ENCODE measurements around the gene ADAM20. TPM values are rescaled to one million over a fixed set of nuclear protein-coding genes. Genes with fewer than 3 reads are reported as not detected.

ADAM20 gene
- total and polyA plus RNA-seq, 4 donors, result 0.01 to 2.6 (median 0.17) TPM

GRCh38 chr14:70576891-70577290 lies 42.1 kb upstream of the ADAM20 start:
- DNase-seq (ENCODE audit: low spot score), result no peak
- WGBS, result 87% methylated on average over 2 of the region's 2 CpGs
- TF ChIP-seq SP1 (IDR thresholded peaks at IDR 0.05) (no peak), EGR1 (IDR thresholded peaks at IDR 0.05; ENCODE audit: low read depth in 2 of 2) (no peak), MAX (IDR thresholded peaks at IDR 0.05) (no peak), ZBTB33 (IDR thresholded peaks at IDR 0.05) (no peak), JUND (IDR thresholded peaks at IDR 0.05) (no peak), FOXA1 (IDR thresholded peaks at IDR 0.05) (no peak), RAD21 (IDR thresholded peaks at IDR 0.05) (no peak), CTCF (IDR thresholded peaks at IDR 0.05; ENCODE audit: low read depth, low read length, missing input control) (no peak), RXRA (IDR thresholded peaks at IDR 0.05) (no peak), HNF4A (conservative IDR thresholded peaks at IDR 0.05) (no peak), TAF1 (conservative IDR thresholded peaks at IDR 0.05) (no peak)
- TF ChIP-seq, protein P1, sequence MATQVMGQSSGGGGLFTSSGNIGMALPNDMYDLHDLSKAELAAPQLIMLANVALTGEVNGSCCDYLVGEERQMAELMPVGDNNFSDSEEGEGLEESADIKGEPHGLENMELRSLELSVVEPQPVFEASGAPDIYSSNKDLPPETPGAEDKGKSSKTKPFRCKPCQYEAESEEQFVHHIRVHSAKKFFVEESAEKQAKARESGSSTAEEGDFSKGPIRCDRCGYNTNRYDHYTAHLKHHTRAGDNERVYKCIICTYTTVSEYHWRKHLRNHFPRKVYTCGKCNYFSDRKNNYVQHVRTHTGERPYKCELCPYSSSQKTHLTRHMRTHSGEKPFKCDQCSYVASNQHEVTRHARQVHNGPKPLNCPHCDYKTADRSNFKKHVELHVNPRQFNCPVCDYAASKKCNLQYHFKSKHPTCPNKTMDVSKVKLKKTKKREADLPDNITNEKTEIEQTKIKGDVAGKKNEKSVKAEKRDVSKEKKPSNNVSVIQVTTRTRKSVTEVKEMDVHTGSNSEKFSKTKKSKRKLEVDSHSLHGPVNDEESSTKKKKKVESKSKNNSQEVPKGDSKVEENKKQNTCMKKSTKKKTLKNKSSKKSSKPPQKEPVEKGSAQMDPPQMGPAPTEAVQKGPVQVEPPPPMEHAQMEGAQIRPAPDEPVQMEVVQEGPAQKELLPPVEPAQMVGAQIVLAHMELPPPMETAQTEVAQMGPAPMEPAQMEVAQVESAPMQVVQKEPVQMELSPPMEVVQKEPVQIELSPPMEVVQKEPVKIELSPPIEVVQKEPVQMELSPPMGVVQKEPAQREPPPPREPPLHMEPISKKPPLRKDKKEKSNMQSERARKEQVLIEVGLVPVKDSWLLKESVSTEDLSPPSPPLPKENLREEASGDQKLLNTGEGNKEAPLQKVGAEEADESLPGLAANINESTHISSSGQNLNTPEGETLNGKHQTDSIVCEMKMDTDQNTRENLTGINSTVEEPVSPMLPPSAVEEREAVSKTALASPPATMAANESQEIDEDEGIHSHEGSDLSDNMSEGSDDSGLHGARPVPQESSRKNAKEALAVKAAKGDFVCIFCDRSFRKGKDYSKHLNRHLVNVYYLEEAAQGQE (IDR thresholded peaks at IDR 0.05), result no peak
- TF ChIP-seq, protein P2, sequence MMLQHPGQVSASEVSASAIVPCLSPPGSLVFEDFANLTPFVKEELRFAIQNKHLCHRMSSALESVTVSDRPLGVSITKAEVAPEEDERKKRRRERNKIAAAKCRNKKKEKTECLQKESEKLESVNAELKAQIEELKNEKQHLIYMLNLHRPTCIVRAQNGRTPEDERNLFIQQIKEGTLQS (IDR thresholded peaks at IDR 0.05), result no peak
- Histone ChIP-seq H3K27me3 (ENCODE audit: control insufficient read depth in 4 of 4, insufficient read depth in 4 of 4, low read length in 3 of 4) (no peaks in the 10 kb centered on the region), H3K4me1 (ENCODE audit: control insufficient read depth in 4 of 4, insufficient read depth in 4 of 4, low read length in 3 of 4) (no peaks in the 10 kb centered on the region), H3K9me3 (ENCODE audit: control insufficient read depth in 4 of 4, low read length in 3 of 4) (no peaks in the 10 kb centered on the region), H3K27ac (ENCODE audit: low read depth in 1 of 2, low read length in 2 of 2) (no peak overlapping the region), H3K9ac (ENCODE audit: low read depth in 1 of 2, low read length in 2 of 2) (no peak overlapping the region), H3K36me3 (ENCODE audit: control insufficient read depth in 4 of 4, insufficient read depth in 3 of 4, low read depth in 1 of 4, low read length in 3 of 4) (peaks cover 1 to 15% (median 10%) of the 10 kb centered on the region in 4 donors), H3K4me3 (ENCODE audit: low read depth in 1 of 3, low read length in 3 of 3) (no peak overlapping the region)

DNA sequence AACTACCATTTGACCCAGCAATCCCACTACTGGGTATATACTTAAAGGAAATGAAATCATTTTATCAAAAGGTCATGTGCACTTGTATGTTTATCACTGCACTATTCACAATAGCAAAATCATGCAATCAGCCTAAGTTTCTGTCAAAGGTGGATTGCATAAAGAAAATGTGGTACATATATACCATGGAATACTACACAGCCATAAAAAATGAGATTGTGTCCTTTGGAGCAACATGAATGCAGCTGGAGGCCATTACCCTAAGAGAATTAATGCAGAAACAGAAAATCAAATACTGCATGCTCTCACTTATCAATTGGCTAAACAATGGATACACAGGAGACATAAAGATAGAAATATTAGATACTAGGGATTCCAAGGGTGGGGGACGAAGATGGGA lies 38.2 kb upstream of the ADAM20 start:
- no peak overlapping the region for H3K27ac ChIP-seq (ENCODE audit: low read depth in 1 of 2, low read length in 2 of 2)
- no peak overlapping the region for H3K9ac ChIP-seq (ENCODE audit: low read depth in 1 of 2, low read length in 2 of 2)
- no peaks in the 10 kb centered on the region for H3K27me3 ChIP-seq (ENCODE audit: control insufficient read depth in 4 of 4, insufficient read depth in 4 of 4, low read length in 3 of 4)
- WGBS, result 97% methylated on average over 1 of the region's 1 CpG
- H3K9me3 ChIP-seq (ENCODE audit: control insufficient read depth in 4 of 4, low read length in 3 of 4), result no peaks in the 10 kb centered on the region
- DNase-seq (ENCODE audit: low spot score), result no peak
- H3K36me3 ChIP-seq (ENCODE audit: control insufficient read depth in 4 of 4, insufficient read depth in 3 of 4, low read depth in 1 of 4, low read length in 3 of 4), result peaks cover 0 to 2% (median 0%) of the 10 kb centered on the region in 4 donors
- no peak overlapping the region for H3K4me3 ChIP-seq (ENCODE audit: low read depth in 1 of 3, low read length in 3 of 3)
- no peak for TF ChIP-seq JUND (IDR thresholded peaks at IDR 0.05)
- TF ChIP-seq, protein P2 (IDR thresholded peaks at IDR 0.05), result no peak
- TF ChIP-seq ZBTB33 (IDR thresholded peaks at IDR 0.05), result no peak
- TF ChIP-seq HNF4A (conservative IDR thresholded peaks at IDR 0.05), result no peak
- no peak for TF ChIP-seq CTCF (IDR thresholded peaks at IDR 0.05; ENCODE audit: low read depth, low read length, missing input control)
- TF ChIP-seq MAX (IDR thresholded peaks at IDR 0.05), result no peak
- no peaks in the 10 kb centered on the region for H3K4me1 ChIP-seq (ENCODE audit: control insufficient read depth in 4 of 4, insufficient read depth in 4 of 4, low read length in 3 of 4)
